NT2/D1 (cell line): ENCODE data around the gene ARID2.

Source experiments
- SUZ12 ChIP-seq: IDR thresholded peaks from 2 replicates; pipeline ENCODE4 v1.6.1; 2011; ENCODE audit not compliant: insufficient read length, insufficient read depth; ENCODE audit errors: extremely low read depth
- YY1 ChIP-seq: IDR thresholded peaks from 2 replicates; pipeline ENCODE4 v1.6.1; 2011; ENCODE audit not compliant: insufficient read length, insufficient read depth
- ZNF274 ChIP-seq: IDR thresholded peaks from 2 replicates; pipeline ENCODE4 v1.6.1; 2011; ENCODE audit warnings: mild to moderate bottlenecking, low read depth, low read length

DNA sequence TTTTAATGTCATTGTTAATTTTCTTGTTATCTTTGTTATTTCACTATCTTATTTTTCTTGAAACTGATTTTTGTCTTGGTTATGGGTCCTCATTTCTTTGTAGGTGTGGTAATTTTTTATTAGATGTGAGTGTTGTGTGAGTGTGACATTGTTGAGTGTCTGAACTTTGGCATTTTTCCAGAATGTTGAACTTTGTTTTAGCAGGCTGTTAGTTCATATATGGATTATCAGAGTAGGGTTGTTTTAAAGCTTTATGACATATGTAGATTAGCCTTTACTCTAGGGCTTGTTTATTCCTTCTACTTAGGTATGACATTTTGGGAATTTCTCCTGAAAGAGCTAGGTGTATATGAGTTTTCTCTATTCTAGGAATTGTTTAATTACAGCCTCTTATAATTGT, 103.9 kb downstream of the ARID2 start:
- TF ChIP-seq ZNF274 (no peak), YY1 (no peak), SUZ12 (no peak)
